CD4-positive, alpha-beta T cell treated with Interleukin-10 for 1 hour (primary cell): ENCODE data around the gene MICAL3.

Experiments
- DNase-seq: peaks from one replicate; pipeline ENCODE4 v3.0.0-alpha.2; 2020

Gene MICAL3

GRCh38 chr22:17910561-17911311 is 113.6 kb downstream of the MICAL3 start:
- no peak for DNase-seq

GRCh38 chr22:17907748-17908051 is 116.7 kb downstream of the MICAL3 start:
- DNase-seq, result no peak

DNA sequence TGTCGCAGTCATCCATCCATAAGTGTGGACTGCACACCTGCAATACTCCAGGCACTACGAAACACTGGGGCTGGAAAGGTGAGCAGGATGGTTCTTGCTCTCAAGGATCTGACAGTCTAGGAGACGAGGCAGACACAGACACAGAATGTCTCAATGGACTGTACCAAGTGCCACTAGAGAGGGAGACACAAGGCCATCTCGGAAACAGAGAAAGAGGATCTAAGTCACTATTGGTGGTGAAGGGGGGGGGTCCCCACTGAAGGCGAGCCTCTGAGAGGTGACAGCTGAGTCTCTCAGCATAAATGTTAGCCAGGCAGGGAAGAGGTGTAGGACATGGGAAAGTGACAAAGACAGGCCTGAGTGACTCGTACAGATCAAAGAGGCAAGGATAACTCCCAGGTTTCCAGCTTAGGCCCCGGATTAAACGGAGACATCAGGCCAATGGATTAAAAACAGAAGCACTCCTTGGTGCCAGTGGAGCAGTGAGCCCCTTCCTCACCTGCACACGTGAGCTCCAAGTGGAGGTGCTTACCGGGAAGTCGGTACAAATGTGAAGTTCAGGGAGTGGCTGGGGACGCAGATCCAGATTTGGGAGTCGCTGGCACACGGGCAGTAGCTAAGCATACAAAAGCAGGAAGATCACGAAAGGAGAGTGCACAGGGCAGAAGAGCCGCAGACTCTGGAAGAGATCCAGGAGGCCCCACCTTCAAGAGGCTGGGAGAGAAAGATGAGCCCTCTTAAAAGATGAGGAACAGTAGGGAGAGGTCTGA is 117.2 kb downstream of the MICAL3 start:
- no peak for DNase-seq

DNA sequence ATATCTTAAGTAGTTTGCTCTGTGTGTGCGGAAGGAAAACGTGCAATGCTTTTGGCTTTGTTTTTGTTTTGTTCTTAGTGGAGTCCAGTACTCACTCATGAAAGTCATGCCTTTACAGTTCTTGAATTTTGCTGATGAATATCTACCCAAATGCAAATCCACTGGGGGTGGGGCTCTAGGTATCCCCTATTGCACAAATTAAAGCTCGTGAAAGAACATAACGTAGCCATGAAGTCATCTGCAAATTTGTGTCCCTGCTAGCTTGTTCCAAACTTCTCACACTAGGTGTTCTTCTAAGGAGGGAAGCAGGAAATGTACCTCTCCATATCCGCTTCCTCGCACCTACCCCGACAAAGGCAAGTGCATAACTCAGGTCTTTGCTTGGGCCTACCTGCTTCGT is 118.9 kb downstream of the MICAL3 start:
- DNase-seq, result no peak

- DNase-seq, result no peak
Measured at GRCh38 chr22:17903564-17904295, 120.6 kb downstream of the MICAL3 start.

- DNase-seq, result no peak
Measured at GRCh38 chr22:17902960-17903359, 121.4 kb downstream of the MICAL3 start.

DNA sequence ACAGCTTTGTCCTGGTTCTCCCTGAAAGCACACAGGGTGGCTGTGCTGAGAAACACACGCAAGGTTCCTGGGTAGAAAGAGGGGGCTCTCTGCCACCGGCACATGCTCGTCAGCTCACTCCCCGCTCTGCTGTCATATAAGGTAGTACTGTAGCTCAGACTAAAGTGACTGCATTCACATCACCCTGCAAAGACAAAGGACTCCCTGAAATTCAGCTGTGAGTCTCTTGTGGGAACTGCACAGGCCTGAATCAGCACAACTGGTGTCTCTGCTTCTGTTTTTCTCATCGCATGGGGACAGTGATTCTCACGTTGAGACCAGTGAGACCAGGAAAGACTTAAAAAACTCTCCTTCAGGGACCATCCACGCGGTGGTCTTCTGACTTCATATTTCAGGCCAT is 126.0 kb downstream of the MICAL3 start:
- DNase-seq, result no peak

GRCh38 chr22:17897858-17898257 is 126.5 kb downstream of the MICAL3 start:
- no peak for DNase-seq

DNA sequence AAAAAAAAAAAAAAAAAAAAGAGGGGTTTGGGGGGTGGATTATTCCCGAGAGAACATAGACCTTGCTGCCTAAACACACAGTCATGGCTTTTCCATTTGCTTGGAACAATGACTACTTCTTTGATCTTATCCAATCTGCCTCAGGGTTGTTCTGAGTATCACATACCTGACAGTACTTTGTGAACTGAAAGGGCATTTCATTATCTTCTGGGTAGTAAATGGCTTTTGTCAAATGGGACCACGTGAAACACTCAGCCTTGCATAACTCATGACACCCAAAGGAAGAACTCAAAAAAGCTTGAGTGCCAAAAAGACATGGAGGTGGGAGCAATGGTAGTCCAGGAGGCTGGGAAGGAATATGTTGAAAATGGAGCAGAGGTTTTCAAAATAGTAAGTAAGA is 126.9 kb downstream of the MICAL3 start:
- no peak for DNase-seq

GRCh38 chr22:17896586-17896985 is 127.8 kb downstream of the MICAL3 start:
- DNase-seq, result no peak

DNA sequence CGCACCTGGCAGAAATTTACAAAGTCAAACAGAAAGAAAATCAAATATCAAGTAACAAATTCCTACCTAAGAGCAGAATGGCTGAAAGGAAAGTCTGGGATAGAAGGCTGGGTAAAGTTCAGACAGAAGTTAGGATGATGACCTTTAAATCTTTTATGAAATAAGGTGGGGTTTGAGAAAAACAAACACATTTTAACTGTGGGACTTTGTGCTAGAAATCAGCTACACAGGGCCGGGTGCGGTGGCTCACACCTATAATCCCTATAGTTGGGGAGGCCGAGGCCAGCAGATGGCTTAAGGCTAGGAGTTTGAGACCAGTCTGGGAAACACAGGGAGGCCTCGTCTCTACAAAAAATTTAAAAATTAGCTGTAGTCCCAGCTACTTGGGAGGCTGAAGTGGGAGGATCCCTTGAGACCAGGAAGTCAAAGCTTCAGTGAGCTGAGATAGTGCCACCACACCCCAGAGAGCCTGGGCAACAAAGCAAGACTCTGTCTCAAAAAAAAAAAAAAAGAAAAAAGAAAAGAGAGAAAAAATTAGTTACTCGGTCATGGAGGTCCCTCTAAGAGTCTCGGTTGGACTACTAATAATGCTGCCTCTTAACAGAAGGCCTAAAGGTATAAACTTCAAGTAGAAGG is 130.3 kb downstream of the MICAL3 start:
- DNase-seq, result no peak

DNA sequence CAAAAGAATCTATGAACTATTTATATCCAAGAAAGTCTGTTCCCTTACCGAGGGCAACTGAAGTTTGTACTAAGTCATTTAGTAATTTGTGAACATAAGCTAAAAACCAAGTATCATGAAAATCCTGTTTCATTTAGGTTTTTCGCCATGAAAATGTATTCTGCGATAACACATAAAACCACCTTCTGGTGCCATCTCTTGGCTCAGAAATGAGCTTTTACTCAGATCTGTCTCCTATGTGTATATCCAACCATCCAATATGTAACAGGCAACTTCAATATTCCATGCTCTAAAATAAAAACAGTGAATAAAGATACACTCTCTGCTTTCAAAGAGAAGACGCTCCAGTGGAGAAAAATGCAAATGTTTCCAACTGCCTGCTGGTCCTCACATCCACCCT is 132.0 kb downstream of the MICAL3 start:
- no peak for DNase-seq

DNA sequence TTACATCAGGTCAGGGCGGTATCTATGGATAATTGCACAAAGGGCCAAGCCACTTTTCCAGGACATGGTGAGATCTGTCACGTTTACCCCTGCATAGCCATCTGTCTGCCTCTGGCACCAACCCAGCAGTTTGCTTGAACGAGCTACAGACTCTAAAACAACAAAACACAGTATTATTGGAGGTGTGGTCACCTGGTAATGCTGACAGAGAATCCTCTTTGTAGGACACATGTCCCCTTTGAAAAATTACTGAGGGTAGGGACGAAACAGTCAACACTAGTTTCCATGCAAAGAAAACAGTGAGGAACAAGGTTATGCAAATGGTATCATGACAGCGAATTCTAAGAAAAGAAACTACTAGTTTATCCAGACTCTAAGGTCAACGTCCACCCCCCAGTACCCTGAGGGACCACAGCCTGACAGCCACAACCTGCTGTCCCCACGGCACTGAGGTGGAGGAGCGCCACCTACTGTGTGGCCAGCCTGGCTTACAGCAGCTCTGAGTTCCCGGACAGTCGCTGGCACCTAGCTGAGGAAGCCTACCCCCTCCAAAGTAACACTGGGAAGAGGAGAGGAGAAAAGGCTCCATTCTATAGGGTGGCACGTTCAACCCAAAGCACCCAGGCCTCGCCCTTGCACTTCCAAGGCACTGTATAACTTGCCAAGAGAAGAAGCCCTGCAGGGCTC is 132.7 kb downstream of the MICAL3 start:
- no peak for DNase-seq

- no peak for DNase-seq
Measured at GRCh38 chr22:17890892-17891291, 133.5 kb downstream of the MICAL3 start.

GRCh38 chr22:17890245-17890671 is 134.1 kb downstream of the MICAL3 start:
- DNase-seq, result no peak

GRCh38 chr22:17888855-17889254 is 135.5 kb downstream of the MICAL3 start:
- DNase-seq, result no peak

DNA sequence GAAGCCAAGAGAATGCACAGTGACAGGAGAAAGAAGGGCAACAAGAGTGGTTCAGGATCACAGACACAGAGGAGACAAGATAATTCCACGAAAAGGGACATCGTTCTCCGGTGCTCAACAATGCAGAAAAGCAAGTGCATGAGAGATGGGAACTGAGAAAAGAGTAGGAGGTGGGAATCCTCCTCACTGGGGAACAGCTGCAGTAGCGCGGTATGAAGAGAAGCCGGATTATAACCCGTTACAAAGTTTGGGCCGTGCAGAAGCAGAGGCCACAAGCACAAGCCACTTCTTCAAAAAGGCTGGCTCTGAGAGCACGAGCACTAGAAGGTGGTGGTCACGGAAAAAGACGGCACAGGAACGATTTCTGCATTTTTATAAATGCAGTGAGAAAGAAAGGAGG is 135.9 kb downstream of the MICAL3 start:
- DNase-seq, result no peak

- DNase-seq, result no peak
Measured at GRCh38 chr22:17884893-17885292, 139.5 kb downstream of the MICAL3 start.

GRCh38 chr22:17884084-17884483 is 140.3 kb downstream of the MICAL3 start:
- no peak for DNase-seq

DNA sequence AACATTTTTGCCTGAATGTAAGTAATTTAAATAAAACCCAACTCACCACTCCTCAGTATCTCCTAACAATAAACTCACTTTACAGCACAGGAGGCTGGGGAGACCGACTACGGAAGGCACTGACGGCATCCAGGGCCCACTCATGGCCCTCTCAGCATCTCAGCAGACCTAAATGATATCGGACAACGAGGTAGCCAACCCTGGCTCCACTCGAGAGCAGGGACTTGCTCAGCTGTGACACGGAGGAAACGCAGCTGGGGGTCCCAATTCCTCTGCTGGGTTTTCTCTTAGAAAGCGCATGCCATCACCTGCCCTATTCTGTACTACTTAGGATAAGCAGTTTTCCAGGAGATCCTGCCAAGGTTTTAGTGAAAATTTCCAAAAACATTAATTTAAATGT is 141.0 kb downstream of the MICAL3 start:
- no peak for DNase-seq

- no peak for DNase-seq
Measured at GRCh38 chr22:17882727-17883126, 141.6 kb downstream of the MICAL3 start.

DNA sequence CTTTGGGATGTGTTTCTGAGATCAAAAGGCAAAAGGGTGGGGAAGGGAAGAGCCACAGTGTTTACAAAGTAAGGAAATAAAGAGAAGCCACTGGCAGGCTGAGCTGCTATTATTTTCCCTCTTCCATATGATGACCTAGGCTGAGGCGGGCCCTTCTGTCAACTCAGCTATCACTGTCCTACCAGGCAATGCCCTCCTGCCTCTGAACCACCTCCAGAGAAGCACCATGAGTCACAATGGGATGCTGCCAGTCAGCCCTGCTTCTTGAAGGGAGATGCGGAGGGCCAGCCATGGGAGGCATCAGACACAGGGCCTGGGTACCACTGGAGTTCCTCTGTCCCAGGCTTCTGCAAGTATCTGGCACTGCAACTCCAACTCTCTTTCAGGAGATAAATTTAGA is 142.2 kb downstream of the MICAL3 start:
- DNase-seq, result no peak

DNA sequence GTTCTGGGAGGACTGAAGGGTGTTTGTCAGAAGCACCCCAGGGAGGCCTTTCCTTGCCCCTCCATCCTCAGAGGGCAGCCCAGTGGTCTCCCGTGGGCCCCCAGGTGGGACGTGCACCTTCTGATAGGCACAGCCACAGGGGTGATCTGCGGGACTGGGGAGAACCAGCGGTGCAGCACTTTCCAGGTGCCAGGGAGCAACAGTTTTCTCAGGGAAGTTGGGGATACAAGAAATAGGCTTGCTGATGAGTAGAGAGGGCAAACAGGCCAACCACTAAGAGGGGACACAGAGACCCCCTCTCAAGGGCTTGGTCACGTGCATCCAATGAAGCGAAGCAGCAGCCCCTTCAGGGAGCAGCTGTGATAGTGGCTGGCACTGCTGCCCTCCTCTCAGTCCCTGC is 143.0 kb downstream of the MICAL3 start:
- DNase-seq, result no peak
